HCT116 (cell line): ENCODE results near the gene DNAJA2.

ENCODE experiments used
- ATF3 ChIP-seq: IDR thresholded peaks from 2 replicates; pipeline ENCODE4 v1.6.1; 2012
- CTCF ChIP-seq, 3 experiments: fragments of 200-600 bp in 1 of 3; sonication (generic) in 1 of 3; IDR thresholded peaks in 2 of 3; conservative IDR thresholded peaks in 1 of 3; 2 replicates each; pipeline ENCODE4 v1.5.1; 2012 to 2017; ENCODE audit warnings: low read depth in 2 of 3, low read length in 2 of 3, antibody characterized with exemption in 1 of 3, borderline replicate concordance in 1 of 3, control low read depth in 1 of 3, mild to moderate bottlenecking in 1 of 3, mixed read lengths in 1 of 3, mixed run types in 1 of 3, moderate library complexity in 1 of 3; ENCODE audit not compliant: insufficient read depth in 1 of 3
- EZH2 ChIP-seq: fragments of 200-600 bp; sonication (generic); IDR thresholded peaks from 2 replicates; pipeline ENCODE4 v1.6.1; 2017; ENCODE audit warnings: antibody characterized with exemption, mixed run types
- JUND ChIP-seq: IDR thresholded peaks from 2 replicates; pipeline ENCODE4 v1.6.1; 2012
- POLR2A ChIP-seq: IDR thresholded peaks from 2 replicates; pipeline ENCODE4 v1.7.0; 2011; ENCODE audit warnings: borderline replicate concordance; ENCODE audit not compliant: insufficient read depth, insufficient read length; ENCODE audit errors: extremely low read depth
- SIN3A ChIP-seq: IDR thresholded peaks from 2 replicates; pipeline ENCODE4 v1.6.1; 2012; ENCODE audit warnings: low read depth
- SP1 ChIP-seq: IDR thresholded peaks from 2 replicates; pipeline ENCODE4 v1.6.1; 2012; ENCODE audit warnings: low read depth
- ZNF274 ChIP-seq: fragments of 200-500 bp; sonication (Bioruptor generic); IDR thresholded peaks from 2 replicates; pipeline ENCODE4 v1.6.1; 2014; ENCODE audit warnings: mild to moderate bottlenecking, low read depth, low read length, inconsistent platforms

- TF ChIP-seq CTCF (IDR thresholded peaks at IDR 0.05 in 2 of 3, conservative IDR thresholded peaks at IDR 0.05 in 1 of 3; ENCODE audit: borderline replicate concordance in 1 of 3, insufficient read depth in 1 of 3, low read depth in 2 of 3, low read length in 2 of 3) (no peak), EZH2 (no peak), ZNF274 (no peak), JUND (no peak), SP1 (no peak), POLR2A (no peak), ATF3 (no peak), SIN3A (no peak)
Measured at GRCh38 chr16:46996952-46997458, 23.5 kb upstream of the DNAJA2 start.
